ENCODE measurements around the gene TFIP11.

DNA sequence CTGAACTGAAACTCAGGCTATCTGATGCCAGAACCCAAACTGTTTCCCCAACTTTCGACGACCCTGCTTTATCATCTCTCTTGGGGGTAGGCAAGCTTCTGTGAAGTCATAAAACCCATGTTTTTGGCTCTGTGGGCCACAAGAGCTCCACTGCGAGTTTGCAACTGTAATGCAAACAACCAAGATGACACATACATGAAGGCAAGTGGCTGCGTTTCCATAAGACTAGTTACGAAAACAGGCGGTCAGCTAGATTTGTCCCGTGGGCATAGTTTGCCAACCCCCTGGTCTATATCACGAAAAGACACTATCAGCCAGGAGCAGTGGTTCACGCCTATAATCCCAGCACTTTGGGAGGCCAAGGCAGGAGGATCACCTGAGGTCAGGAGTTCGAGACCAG lies 40.2 kb upstream of the TFIP11 start:
- TF ChIP-seq EZH2 (IDR thresholded peaks at IDR 0.05; ENCODE audit: borderline replicate concordance, low read length) = no peak
- TF ChIP-seq, protein P1, sequence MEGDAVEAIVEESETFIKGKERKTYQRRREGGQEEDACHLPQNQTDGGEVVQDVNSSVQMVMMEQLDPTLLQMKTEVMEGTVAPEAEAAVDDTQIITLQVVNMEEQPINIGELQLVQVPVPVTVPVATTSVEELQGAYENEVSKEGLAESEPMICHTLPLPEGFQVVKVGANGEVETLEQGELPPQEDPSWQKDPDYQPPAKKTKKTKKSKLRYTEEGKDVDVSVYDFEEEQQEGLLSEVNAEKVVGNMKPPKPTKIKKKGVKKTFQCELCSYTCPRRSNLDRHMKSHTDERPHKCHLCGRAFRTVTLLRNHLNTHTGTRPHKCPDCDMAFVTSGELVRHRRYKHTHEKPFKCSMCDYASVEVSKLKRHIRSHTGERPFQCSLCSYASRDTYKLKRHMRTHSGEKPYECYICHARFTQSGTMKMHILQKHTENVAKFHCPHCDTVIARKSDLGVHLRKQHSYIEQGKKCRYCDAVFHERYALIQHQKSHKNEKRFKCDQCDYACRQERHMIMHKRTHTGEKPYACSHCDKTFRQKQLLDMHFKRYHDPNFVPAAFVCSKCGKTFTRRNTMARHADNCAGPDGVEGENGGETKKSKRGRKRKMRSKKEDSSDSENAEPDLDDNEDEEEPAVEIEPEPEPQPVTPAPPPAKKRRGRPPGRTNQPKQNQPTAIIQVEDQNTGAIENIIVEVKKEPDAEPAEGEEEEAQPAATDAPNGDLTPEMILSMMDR (IDR thresholded peaks at IDR 0.05; ENCODE audit: low read length) = no peak
